ENCODE data around the gene PTPRN2. TPM values are rescaled to one million over a fixed set of nuclear protein-coding genes. Genes with fewer than 3 reads are reported as not detected.
"Not testable (repeated sequence)": the region's sequence is repeated elsewhere in the genome, so short reads cannot be mapped to it uniquely, and the experiment has no call there.

Gene PTPRN2
- total and polyA plus RNA-seq, 2 donors (not counting 3 experiments of a cell fraction or from before 2014, with no cell fraction given): 0.62 to 0.88 TPM

DNA sequence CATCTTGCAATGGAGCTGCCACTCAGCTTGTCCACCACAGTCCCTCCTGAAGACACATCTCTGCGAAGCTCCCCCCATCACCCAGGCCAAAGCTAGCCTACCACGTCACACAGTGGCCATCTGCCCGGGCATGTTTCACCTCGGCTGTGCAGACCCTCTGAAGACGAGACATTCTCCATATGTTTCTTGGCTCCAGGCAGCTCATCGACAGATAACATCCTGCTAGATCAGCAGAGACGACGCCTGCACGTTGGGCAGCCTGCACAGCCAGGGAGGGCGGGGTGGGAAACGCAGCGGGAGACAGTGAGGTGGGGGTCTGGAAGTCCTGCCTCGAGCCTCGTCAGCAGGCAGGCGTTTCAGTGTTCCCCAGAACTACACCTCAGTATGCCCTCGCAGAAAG is 53.0 kb downstream of the PTPRN2 start:
- Histone ChIP-seq H3K9me3 (replicated peaks; ENCODE audit: control insufficient read depth, insufficient read depth, low read length) (peaks cover 5% of the 10 kb centered on the region), H2AFZ (ENCODE audit: low read depth, low read length) (no peak overlapping the region), H4K20me1 (replicated peaks; ENCODE audit: control insufficient read depth, extremely low read depth, insufficient read depth, low read length) (no peaks in the 10 kb centered on the region), H3K36me3 (ENCODE audit: control insufficient read depth in 2 of 2, extremely low read depth in 1 of 2, insufficient read depth in 2 of 2, low read length in 2 of 2) (no peaks in the 10 kb centered on the region), H3K4me2 (ENCODE audit: insufficient read depth, low read length) (no peak overlapping the region), H3K79me2 (ENCODE audit: control insufficient read depth, insufficient read depth, low read length) (no peaks in the 10 kb centered on the region), H3K27me3 (ENCODE audit: control insufficient read depth in 2 of 2, insufficient read depth in 2 of 2, low read length in 2 of 2) (no peaks in the 10 kb centered on the region), H3K4me1 (ENCODE audit: control insufficient read depth, extremely low read depth, insufficient read depth, low read length) (no peaks in the 10 kb centered on the region), H3K9me1 (replicated peaks; ENCODE audit: control insufficient read depth, extremely low read depth, insufficient read depth, low read length) (no peaks in the 10 kb centered on the region), H3K27ac (ENCODE audit: insufficient read depth, low read depth, low read length) (no peak overlapping the region), H3K9ac (replicated peaks; ENCODE audit: extremely low read depth, insufficient read depth, low read length) (no peak overlapping the region), H3K4me3 (replicated peaks in 1 of 3; ENCODE audit: insufficient read depth in 1 of 3, low read depth in 1 of 3, low read length in 3 of 3) (no peak overlapping the region)
- FAIRE-seq: no peak
- DNase-seq (ENCODE audit: low read depth, low spot score): no peak
- dilution Hi-C loops (cut with MboI; ENCODE audit: extremely low pct_ligation_motif_present, low sequenced_read_pairs) (no loop called here), intact Hi-C loops (cut with micrococcal nuclease) (no loop called here)
- ChIA-PET CTCF (no interaction called here), POLR2A (no interaction called here)
- BruUV-seq (replicated peaks): no TSS peak
- no peak for TF ChIP-seq JUN (IDR thresholded peaks at IDR 0.05; ENCODE audit: borderline replicate concordance, insufficient read depth, insufficient read length, low read depth)
- TF ChIP-seq GATA2 (IDR thresholded peaks at IDR 0.05; ENCODE audit: insufficient read depth, insufficient read length, low read depth, low read length): no peak

DNA sequence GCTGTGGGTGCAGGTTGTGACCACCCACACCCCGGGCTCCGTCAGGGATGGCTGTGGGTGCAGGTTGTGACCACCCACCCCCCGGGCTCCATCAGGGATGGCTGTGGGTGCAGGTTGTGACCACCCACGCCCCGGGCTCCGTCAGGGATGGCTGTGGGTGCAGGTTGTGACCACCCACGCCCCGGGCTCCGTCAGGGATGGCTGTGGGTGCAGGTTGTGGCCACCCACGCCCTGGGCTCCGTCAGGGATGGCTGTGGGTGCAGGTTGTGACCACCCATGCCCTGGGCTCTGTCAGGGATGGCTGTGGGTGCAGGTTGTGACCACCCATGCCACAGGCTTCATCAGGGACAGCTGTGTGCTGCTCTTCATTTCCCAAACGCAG is 53.5 kb downstream of the PTPRN2 start:
- DNase-seq (ENCODE audit: low read depth, low spot score); FAIRE-seq; H3K36me3 ChIP-seq (ENCODE audit: control insufficient read depth in 2 of 2, extremely low read depth in 1 of 2, insufficient read depth in 2 of 2, low read length in 2 of 2); H3K9me3 ChIP-seq (replicated peaks; ENCODE audit: control insufficient read depth, insufficient read depth, low read length); H3K9me1 ChIP-seq (replicated peaks; ENCODE audit: control insufficient read depth, extremely low read depth, insufficient read depth, low read length); H3K27me3 ChIP-seq (ENCODE audit: control insufficient read depth in 2 of 2, insufficient read depth in 2 of 2, low read length in 2 of 2); BruUV-seq (replicated peaks); H3K27ac ChIP-seq (ENCODE audit: insufficient read depth, low read depth, low read length); H3K79me2 ChIP-seq (ENCODE audit: control insufficient read depth, insufficient read depth, low read length); H3K4me1 ChIP-seq (ENCODE audit: control insufficient read depth, extremely low read depth, insufficient read depth, low read length); intact Hi-C loops (cut with micrococcal nuclease); H3K4me3 ChIP-seq (replicated peaks in 1 of 3; ENCODE audit: insufficient read depth in 1 of 3, low read depth in 1 of 3, low read length in 3 of 3); H2AFZ ChIP-seq (ENCODE audit: low read depth, low read length); H3K4me2 ChIP-seq (ENCODE audit: insufficient read depth, low read length); CTCF ChIA-PET; H3K9ac ChIP-seq (replicated peaks; ENCODE audit: extremely low read depth, insufficient read depth, low read length); dilution Hi-C loops (cut with MboI; ENCODE audit: extremely low pct_ligation_motif_present, low sequenced_read_pairs); H4K20me1 ChIP-seq (replicated peaks; ENCODE audit: control insufficient read depth, extremely low read depth, insufficient read depth, low read length); POLR2A ChIA-PET: not testable (repeated sequence)

Measured in endothelial cell of umbilical vein (primary cell).